HCEC 1CT (cell line): Measurements from ENCODE around the gene CT45A2.
"Not testable (repeated sequence)": the region's sequence is repeated elsewhere in the genome, so short reads cannot be mapped to it uniquely, and the experiment has no call there.

Experiments
- DNase-seq: peaks from one replicate; pipeline ENCODE4 v3.0.0-alpha.2; 2017

Gene CT45A2

GRCh38 chrX:135819912-135820311 lies at the start of gene CT45A2:
Gene CT45A2 (minus strand): TSS chrX:135820012. CDS start chrX:135816265, 3,747 bp downstream.
- DNase-seq, result not testable (repeated sequence)

- not testable (repeated sequence) for DNase-seq
These were observed 34.6 kb upstream of the CT45A2 start, which contains the start of gene CT45A8 for GRCh38 chrX:135854438-135854837. Gene CT45A8 (minus strand): TSS chrX:135854538. CDS start chrX:135850783, 3,755 bp downstream.

GRCh38 chrX:135837180-135837579 lies 17.4 kb upstream of the CT45A2 start, which contains the start of gene CT45A7:
Gene CT45A7 (minus strand): TSS chrX:135837280. CDS start chrX:135833533, 3,747 bp downstream.
- DNase-seq, result not testable (repeated sequence)

GRCh38 chrX:135802687-135803086 lies 17.1 kb downstream of the CT45A2 start, which contains the start of gene CT45A6:
Gene CT45A6 (minus strand): TSS chrX:135802787. CDS start chrX:135798993, 3,794 bp downstream.
- not testable (repeated sequence) for DNase-seq

- not testable (repeated sequence) for DNase-seq
These were observed 34.4 kb downstream of the CT45A2 start, which contains the start of gene CT45A5 for GRCh38 chrX:135785403-135785802. Gene CT45A5 (minus strand): TSS chrX:135785503. CDS start chrX:135781729, 3,774 bp downstream.

- not testable (repeated sequence) for DNase-seq
These were observed 51.7 kb downstream of the CT45A2 start, which contains the start of gene CT45A3 for GRCh38 chrX:135768091-135768490. Gene CT45A3 (minus strand): TSS chrX:135768191. CDS start chrX:135764444, 3,747 bp downstream.
